HepG2 (cell line): Measurements from ENCODE around the gene ARRDC3. TPM values are rescaled to one million over a fixed set of nuclear protein-coding genes. Genes with fewer than 3 reads are reported as not detected.

Source experiments
- ATM ChIP-seq: fragments of 450-650 bp; IDR thresholded peaks from 2 replicates; pipeline ENCODE4 v1.7.1; 2017; ENCODE audit warnings: mild to moderate bottlenecking, borderline replicate concordance
- FOXA3 ChIP-seq: IDR thresholded peaks from 2 replicates; pipeline ENCODE4 v1.6.1; 2016; ENCODE audit warnings: missing genetic modification reagents, missing compliant biosample characterization
- HBP1 ChIP-seq: IDR thresholded peaks from 2 replicates; pipeline ENCODE4 v1.6.1; 2016; ENCODE audit warnings: low read depth, control low read depth
- KLF16 ChIP-seq, 2 experiments: sonication (generic) in 1 of 2; formaldehyde crosslinking in 1 of 2; IDR thresholded peaks; 2 replicates each; pipeline versions ENCODE4 v1.6.1 to v1.8.0; 2016 to 2023; ENCODE audit warnings: missing genetic modification reagents in 2 of 2, missing compliant biosample characterization in 1 of 2
- MZF1 ChIP-seq: sonication (generic); formaldehyde crosslinking; IDR thresholded peaks from 2 replicates; pipeline ENCODE4 v1.8.1; 2023; ENCODE audit warnings: mild to moderate bottlenecking, missing genetic modification reagents, borderline replicate concordance
- NCOR1 ChIP-seq: fragments of 200-600 bp; sonication (generic); IDR thresholded peaks from 2 replicates; pipeline ENCODE4 v1.7.0; 2017; ENCODE audit warnings: antibody characterized with exemption, low read length, borderline replicate concordance
- RAD51 ChIP-seq: fragments of 450-650 bp; IDR thresholded peaks from 2 replicates; pipeline ENCODE4 v1.6.1; 2016; ENCODE audit warnings: borderline replicate concordance
- SNAPC4 ChIP-seq: sonication (generic); formaldehyde crosslinking; IDR thresholded peaks from 2 replicates; pipeline ENCODE4 v1.4.0; 2020; ENCODE audit warnings: mild to moderate bottlenecking, missing genetic modification reagents
- TAF15 ChIP-seq: fragments of 200-400 bp; formaldehyde crosslinking; IDR thresholded peaks from one replicate; pipeline ENCODE4 v1.6.1; 2018; ENCODE audit warnings: mild to moderate bottlenecking, low read depth, low read length; ENCODE audit not compliant: poor library complexity, severe bottlenecking
- ZFY ChIP-seq: sonication (generic); formaldehyde crosslinking; IDR thresholded peaks from 2 replicates; pipeline ENCODE4 v1.4.0; 2020; ENCODE audit warnings: missing genetic modification reagents
- ZGPAT ChIP-seq: IDR thresholded peaks from 2 replicates; pipeline ENCODE4 v1.6.1; 2016; ENCODE audit warnings: mild to moderate bottlenecking
- ZNF138 ChIP-seq: sonication (generic); formaldehyde crosslinking; IDR thresholded peaks from 2 replicates; pipeline ENCODE4 v1.5.0; 2020; ENCODE audit warnings: mild to moderate bottlenecking, low read depth, missing genetic modification reagents
- ZNF260 ChIP-seq: sonication (generic); formaldehyde crosslinking; IDR thresholded peaks from 2 replicates; pipeline ENCODE4 v1.4.0; 2020; ENCODE audit warnings: missing genetic modification reagents, low read depth, mild to moderate bottlenecking, borderline replicate concordance
- ZNF558 ChIP-seq: sonication (generic); formaldehyde crosslinking; IDR thresholded peaks from 2 replicates; pipeline ENCODE4 v1.9.0; 2022; ENCODE audit warnings: mild to moderate bottlenecking, missing genetic modification reagents, borderline replicate concordance
- ZNF670 ChIP-seq: sonication (generic); formaldehyde crosslinking; IDR thresholded peaks from 2 replicates; pipeline ENCODE4 v1.8.0; 2022; ENCODE audit warnings: mild to moderate bottlenecking, missing genetic modification reagents, borderline replicate concordance
- polyA plus RNA-seq, 8 experiments: library from polyadenylated mRNA; depleted of rRNA in 3 of 8; stranded (reverse) in 7 of 8; unstranded in 1 of 8; fragments of >200 nt; fragmentation: Illumina TruSeq in 4 of 8; extraction: Trizol in 4 of 8; gene quantifications; 2 replicates each; pipeline versions ENCODE4 v1.2.1 to v1.2.3, GENCODE V29; 2011 to 2016; ENCODE audit warnings: low read depth in 4 of 8, missing spikeins in 1 of 8, mixed read lengths in 1 of 8; ENCODE audit not compliant: insufficient read depth in 1 of 8
- total RNA-seq, 5 experiments: library from RNA; depleted of rRNA; stranded (reverse); fragments of >200 nt; fragmentation: Illumina TruSeq; extraction: Trizol; gene quantifications; 2 replicates each; pipeline ENCODE4 v1.2.3, GENCODE V29; 2016; ENCODE audit warnings: low read depth in 1 of 5
- TF ChIP-seq, protein P1 (sequence below): sonication (generic); formaldehyde crosslinking; IDR thresholded peaks from 2 replicates; pipeline ENCODE4 v1.8.1; 2023; ENCODE audit warnings: mild to moderate bottlenecking, missing genetic modification reagents
- TF ChIP-seq, protein P2 (sequence below): sonication (generic); formaldehyde crosslinking; IDR thresholded peaks from 2 replicates; pipeline ENCODE4 v1.4.0; 2020; ENCODE audit warnings: mild to moderate bottlenecking, missing genetic modification reagents

Gene ARRDC3
- total and polyA plus RNA-seq, 2 of the 13 experiments (the other 11 are each of a cell fraction or from before 2014, with no cell fraction given) = 3.4 to 24.4 TPM

DNA sequence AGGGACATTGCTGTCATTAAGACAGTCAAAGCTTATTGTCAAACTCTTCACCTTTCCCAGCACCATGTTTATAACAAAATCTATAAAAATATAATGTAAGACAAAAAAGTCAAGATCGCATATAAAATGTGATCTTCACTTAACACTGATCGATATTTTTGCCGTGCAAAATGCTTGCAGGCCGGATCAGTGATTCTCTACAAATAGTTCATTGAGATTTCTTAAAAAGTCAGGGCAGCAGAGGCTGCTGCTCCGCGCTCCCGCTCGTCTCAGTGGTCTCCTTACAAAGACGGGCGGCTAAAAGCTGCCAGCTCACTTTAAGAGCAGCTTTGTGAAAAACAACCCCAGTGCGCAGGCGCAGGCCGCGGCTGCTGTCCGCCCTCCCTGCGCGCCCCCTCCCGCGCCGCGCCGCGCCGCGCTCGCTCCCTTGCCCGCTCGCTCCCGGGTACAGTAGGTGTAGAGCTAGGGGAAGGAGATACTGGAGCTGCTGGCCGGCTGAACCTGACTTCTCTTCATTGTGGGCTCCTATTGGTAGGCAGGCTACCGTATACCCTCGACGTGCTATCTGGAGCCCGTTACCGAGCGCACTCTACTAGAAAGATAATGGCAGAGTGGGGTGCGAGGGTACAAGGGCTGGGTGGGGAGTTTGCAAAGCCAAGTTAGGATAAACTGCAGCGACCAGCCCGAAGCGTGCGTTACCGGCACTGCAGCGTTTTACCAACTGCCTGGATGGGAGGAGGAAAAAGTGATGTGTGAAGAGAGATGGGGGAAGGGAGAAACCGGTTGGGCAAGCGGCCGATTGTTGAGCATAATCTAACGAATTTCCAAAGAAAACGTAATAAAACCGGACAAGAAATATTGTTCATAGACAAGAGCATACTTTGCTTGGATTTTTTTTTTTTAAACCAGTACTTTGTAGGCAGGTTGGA is at the start of gene ARRDC3 (continued):
- TF ChIP-seq ZGPAT (CRISPR knock-in tag) (peak; percentile 53), RAD51 (no peak), ZNF558 (CRISPR knock-in tag) (peak; percentile 30; the same call in 1 of the 2 replicates), FOXA3 (CRISPR knock-in tag) (peak; percentile 21; the same call in 1 of the 2 replicates), NCOR1 (no peak; the same call in 1 of the 2 replicates), ATM (no peak), ZFY (no peak), ZNF670 (0 out of 2 replicates have a peak, but pooled peaks have one; percentile 42), ZNF260 (CRISPR knock-in tag) (no peak), MZF1 (CRISPR knock-in tag) (no peak), SNAPC4 (CRISPR knock-in tag) (no peak), HBP1 (CRISPR knock-in tag) (peak; percentile 40), ZNF138 (no peak), KLF16 (CRISPR knock-in tag; IDR thresholded peaks at IDR 0.05) (no peak), TAF15 (no peak)
- TF ChIP-seq, protein P1, sequence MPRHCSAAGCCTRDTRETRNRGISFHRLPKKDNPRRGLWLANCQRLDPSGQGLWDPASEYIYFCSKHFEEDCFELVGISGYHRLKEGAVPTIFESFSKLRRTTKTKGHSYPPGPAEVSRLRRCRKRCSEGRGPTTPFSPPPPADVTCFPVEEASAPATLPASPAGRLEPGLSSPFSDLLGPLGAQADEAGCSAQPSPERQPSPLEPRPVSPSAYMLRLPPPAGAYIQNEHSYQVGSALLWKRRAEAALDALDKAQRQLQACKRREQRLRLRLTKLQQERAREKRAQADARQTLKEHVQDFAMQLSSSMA (CRISPR knock-in tag) = no peak; the same call in 1 of the 2 replicates
- TF ChIP-seq, protein P2, sequence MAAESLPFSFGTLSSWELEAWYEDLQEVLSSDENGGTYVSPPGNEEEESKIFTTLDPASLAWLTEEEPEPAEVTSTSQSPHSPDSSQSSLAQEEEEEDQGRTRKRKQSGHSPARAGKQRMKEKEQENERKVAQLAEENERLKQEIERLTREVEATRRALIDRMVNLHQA (CRISPR knock-in tag) = no peak
